ENCODE measurements around the gene BRWD1. TPM values are rescaled to one million over a fixed set of nuclear protein-coding genes. Genes with fewer than 3 reads are reported as not detected.

Gene BRWD1
- total RNA-seq, 2 donors from 2014 or later, result 27.7 to 39.9 TPM

DNA sequence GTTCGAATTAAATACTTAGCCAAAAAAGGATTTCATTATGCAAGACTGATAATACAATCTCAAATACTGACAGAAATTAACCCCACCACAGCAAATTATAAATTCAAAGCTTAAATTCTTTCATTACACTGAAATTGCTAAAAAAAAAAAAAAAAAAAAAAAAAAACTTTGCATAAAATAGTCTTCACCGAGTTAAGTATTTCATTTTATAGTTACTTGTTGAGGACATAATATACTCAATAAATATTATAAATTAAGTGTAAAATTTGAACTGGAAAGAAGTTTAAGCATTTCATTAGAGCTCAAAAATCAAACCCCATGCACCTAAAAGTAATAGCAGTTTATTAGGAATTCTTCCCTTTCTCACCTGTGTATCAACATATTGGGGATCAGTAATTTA, 128.3 kb downstream of the BRWD1 start:
- peaks cover 22% of the 10 kb centered on the region for H3K36me3 Mint-ChIP-seq (ENCODE audit: low read depth)
- no peaks in the 10 kb centered on the region for H3K9me3 Mint-ChIP-seq
- H3K4me1 Mint-ChIP-seq, result peaks cover 18% of the 10 kb centered on the region
- no peaks in the 10 kb centered on the region for H3K27me3 Mint-ChIP-seq
- H3K27ac Mint-ChIP-seq, result peak overlapping the region; percentile 89
- no peak for ATAC-seq (replicated peaks)
- H3K4me3 Mint-ChIP-seq, result peak overlapping the region; percentile 85

DNA sequence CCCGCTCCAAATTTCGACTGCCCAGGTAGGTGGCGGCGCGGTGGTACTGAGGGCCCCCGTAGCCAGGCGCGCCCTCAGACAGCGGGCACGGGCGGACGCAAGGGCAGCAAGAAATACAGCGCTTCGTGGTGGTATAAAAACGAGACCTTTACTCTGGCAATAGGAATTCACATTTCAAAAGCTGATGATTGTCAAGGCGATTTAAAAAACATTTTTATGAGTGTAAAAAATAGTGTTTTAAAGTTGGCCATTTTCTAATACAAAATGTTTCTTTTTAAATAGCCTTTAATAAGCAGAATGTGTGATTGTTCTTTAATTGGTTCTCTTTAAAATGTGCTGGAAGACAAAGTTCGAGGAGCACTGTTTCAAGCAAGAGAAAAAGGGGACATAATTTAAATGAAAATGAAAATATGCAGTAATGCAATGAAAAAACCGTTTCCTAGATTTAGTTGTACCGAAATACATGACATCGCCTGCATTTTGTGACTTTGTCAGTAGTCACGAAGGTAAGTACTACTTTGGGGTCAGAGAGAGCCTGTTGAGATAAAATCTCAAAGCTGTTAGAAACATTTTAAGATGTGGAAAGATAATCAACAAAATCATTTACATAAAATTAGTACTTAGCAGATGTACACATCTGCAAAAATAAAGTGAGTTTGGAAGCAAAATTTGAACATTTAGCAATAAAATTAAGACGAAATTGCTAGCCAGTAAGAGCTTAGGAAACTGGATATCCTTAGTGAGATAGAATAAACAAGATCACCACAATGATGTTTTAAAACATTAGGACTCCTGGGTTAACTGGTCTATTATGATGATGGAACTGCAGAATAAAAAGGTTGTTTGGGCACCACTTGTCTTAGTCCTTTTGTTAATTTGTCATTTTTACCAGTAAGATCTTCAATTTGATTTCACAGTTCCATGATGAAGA, 129.1 kb downstream of the BRWD1 start:
- Mint-ChIP-seq H3K36me3 (ENCODE audit: low read depth) (peaks cover 30% of the 10 kb centered on the region), H3K4me3 (peak overlapping the region; percentile 85), H3K9me3 (no peaks in the 10 kb centered on the region), H3K27me3 (no peaks in the 10 kb centered on the region), H3K27ac (peak overlapping the region; percentile 89), H3K4me1 (peaks cover 18% of the 10 kb centered on the region)
- ATAC-seq (replicated peaks), result no peak

DNA sequence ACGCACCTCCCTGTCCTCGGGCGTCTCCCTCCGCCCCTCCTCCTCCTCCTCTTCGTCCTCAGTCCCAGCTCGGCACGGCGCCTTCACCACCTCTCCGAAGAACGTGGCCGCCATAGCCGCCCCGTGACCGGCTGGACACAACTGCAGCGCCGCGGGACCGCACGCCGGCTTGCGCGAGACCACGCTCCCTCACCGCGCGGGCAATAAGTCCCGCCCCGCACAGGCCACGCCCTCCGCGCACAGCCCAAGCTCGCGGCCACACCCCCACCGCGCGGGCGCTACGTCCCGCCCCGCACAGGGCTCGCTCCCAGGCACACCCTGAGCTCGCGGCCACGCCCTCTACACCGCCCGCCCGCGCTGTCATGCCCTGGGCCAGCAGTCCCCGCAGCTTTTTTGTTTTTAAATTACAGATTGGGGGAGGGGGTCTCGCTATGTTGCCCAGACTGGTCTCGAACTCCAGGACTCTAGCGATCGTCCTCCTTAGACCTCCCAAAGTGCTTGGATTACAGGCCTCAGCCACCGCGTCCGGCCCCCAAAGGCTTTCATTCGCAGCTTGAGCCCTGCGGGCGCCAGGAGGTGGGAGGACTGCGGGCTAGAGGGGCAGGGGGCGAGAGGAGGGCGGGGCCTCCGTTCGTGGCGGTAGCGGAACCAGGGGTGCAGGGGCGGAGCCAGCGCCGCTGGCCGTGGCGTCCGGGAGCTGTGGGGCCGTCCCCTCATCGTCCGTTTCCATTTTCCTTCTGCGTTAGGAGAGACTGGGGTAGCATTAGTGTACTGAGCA, 130.0 kb downstream of the BRWD1 start, which contains the start of gene PSMG1:
TSS of gene PSMG1 (minus strand) at position 180 of the 778 bp plus-strand sequence. CDS start at position 114, 66 bp downstream.
- Mint-ChIP-seq H3K27me3 (no peaks in the 10 kb centered on the region), H3K4me1 (peaks cover 15% of the 10 kb centered on the region), H3K4me3 (peak within 1 kb of the TSS; percentile 85), H3K27ac (peak within 1 kb of the TSS; percentile 89), H3K9me3 (no peaks in the 10 kb centered on the region), H3K36me3 (ENCODE audit: low read depth) (peaks cover 38% of the 10 kb centered on the region)
- ATAC-seq (replicated peaks), result peak; percentile 95

DNA sequence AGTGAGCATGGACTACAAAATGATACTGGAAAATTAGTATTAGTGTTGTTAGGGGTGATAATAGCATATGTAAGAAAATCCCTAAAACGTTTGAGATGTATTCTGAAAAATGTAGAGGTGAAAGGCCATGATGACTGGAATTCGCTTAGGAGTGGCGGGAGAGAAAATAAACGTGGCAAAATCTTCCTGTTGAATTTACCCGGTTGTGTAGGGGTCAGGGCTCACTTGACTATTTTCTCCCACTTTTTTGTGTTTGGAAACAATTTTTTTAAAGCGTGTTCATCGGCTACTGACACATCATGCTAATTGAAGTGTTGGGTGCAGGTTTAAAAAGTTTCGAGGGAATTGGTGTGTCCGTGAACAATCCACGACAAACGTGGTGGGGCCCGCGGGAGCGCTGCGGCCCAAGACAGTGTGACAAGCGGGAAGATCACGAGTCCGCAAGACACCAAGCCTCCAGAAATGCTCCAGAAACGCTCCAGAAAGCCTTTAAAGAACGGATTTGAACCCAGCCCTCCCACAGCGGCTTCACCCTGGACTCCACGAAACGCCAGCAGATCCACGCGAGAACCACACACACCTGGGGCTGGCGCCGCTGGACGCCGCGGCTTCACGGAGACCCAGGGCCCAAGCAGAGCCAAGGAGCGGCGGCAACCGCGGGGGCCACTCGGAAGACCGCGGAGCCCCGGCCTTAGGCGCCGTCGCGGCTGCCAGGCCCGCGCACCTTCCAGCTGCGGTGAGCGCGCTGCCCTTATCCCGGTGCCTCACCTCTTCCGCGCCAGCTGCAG, 130.8 kb downstream of the BRWD1 start:
- H3K4me1 Mint-ChIP-seq, result peaks cover 12% of the 10 kb centered on the region
- peak overlapping the region; percentile 85 for H3K4me3 Mint-ChIP-seq
- no peaks in the 10 kb centered on the region for H3K9me3 Mint-ChIP-seq
- no peaks in the 10 kb centered on the region for H3K27me3 Mint-ChIP-seq
- peaks cover 45% of the 10 kb centered on the region for H3K36me3 Mint-ChIP-seq (ENCODE audit: low read depth)
- peak; percentile 60 for ATAC-seq (replicated peaks)
- peak overlapping the region; percentile 89 for H3K27ac Mint-ChIP-seq

DNA sequence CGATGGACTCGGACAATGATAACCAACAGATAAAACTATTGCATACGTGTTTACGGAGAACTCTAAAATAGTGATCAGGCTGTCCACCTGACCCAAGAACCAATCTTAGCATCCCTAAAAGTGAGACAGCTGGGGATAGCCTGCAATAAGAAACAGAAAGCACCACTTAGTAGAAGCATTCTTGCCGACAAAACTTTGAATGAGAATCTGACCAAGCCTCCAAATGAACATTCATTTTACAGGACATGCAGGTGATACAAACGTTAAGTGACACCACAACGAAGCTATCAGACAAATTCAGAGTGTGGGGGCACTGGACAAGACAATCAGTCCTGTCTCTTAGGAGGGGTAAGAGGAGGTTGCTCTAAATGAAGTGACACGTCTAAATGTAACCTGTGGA, 131.4 kb downstream of the BRWD1 start:
- Mint-ChIP-seq H3K9me3 (no peaks in the 10 kb centered on the region), H3K4me1 (peaks cover 9% of the 10 kb centered on the region), H3K4me3 (peak overlapping the region; percentile 85), H3K27ac (peak overlapping the region; percentile 89), H3K27me3 (no peaks in the 10 kb centered on the region), H3K36me3 (ENCODE audit: low read depth) (peaks cover 45% of the 10 kb centered on the region)
- ATAC-seq (replicated peaks), result no peak

DNA sequence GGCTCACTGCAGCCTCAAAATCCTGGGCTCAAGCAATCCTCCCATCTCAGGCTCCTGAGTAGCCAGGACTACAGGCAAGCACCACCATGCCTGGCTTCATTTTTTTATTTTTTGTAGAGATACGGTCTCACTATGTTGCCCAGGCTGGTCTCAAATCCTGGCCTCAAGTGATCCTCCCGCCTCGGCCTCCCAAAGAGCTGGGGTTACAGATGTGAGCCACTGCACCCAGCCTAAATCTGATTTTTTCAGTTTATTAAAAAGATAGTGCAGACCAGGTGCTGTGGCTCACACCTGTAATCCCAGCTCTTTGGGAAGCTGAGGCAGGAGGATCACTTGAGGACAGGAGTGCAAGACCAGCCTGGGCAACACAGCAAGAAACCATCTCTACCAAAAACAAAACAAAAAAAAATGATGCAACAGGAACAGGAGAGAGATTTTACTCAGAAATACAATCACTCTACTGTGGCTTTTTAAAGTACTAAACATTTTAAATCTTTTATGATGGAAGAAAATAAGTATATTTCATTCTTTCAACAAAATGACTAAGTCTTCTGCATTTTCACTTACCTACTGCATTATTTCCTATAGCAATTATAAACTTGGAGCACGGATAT, 132.1 kb downstream of the BRWD1 start:
- Mint-ChIP-seq H3K4me3 (peak overlapping the region; percentile 85), H3K36me3 (ENCODE audit: low read depth) (peaks cover 51% of the 10 kb centered on the region), H3K27me3 (no peaks in the 10 kb centered on the region), H3K9me3 (no peaks in the 10 kb centered on the region), H3K27ac (peak overlapping the region; percentile 89), H3K4me1 (peaks cover 5% of the 10 kb centered on the region)
- no peak for ATAC-seq (replicated peaks)

DNA sequence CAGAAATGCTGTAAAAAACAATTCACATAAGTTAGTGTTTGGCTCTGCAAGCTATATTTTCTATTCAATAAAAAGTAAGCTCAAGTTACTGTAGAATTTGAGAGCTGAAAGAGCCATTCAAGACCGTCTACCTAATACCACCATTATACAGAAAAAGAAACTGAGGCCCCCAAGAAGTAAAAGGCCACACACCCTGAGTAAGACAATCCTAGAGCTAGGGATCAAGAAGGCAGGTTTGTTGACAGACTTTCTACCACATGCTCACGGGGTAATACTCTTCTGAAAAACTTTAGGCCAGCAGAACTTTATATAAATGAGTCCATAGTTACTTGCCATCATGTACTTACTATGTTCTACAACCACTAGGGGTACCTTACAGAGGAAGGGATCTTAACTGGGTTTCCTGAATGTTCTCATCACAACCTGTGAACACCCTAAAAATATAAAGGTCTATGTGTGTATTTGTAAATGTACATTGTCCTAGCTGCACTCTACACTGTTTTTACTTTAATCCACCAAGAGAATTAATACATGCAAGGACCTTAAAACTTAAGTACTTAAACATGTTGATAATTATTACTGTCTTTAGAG, 132.9 kb downstream of the BRWD1 start:
- ATAC-seq (replicated peaks), result no peak
- H3K27me3 Mint-ChIP-seq, result no peaks in the 10 kb centered on the region
- H3K27ac Mint-ChIP-seq, result peak overlapping the region; percentile 1
- peak overlapping the region; percentile 4 for H3K4me3 Mint-ChIP-seq
- peaks cover 59% of the 10 kb centered on the region for H3K36me3 Mint-ChIP-seq (ENCODE audit: low read depth)
- no peaks in the 10 kb centered on the region for H3K9me3 Mint-ChIP-seq
- H3K4me1 Mint-ChIP-seq, result peaks cover 11% of the 10 kb centered on the region

DNA sequence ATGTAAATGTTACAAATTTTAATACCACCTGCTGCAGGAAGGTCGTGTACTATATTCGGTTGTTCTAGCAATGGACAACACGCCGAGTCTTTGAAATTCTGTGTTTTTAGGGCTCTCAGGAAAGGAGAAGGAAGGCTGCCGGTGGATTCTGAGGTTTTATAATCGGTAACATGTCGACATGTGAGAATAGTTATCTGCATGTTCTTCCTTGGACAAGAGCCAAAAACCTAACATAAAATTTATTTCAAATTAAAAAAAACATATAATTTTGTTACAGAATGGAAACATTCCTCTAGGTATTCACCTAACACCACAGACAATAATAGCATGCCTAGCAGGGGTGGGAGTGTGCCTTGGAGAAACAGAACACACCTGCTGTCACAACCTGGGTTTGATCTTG, 135.0 kb downstream of the BRWD1 start:
- peaks cover 75% of the 10 kb centered on the region for H3K36me3 Mint-ChIP-seq (ENCODE audit: low read depth)
- no peak for ATAC-seq (replicated peaks)
- H3K4me1 Mint-ChIP-seq, result peaks cover 11% of the 10 kb centered on the region
- no peaks in the 10 kb centered on the region for H3K9me3 Mint-ChIP-seq
- no peak overlapping the region for H3K4me3 Mint-ChIP-seq
- no peak overlapping the region for H3K27ac Mint-ChIP-seq
- H3K27me3 Mint-ChIP-seq, result no peaks in the 10 kb centered on the region

DNA sequence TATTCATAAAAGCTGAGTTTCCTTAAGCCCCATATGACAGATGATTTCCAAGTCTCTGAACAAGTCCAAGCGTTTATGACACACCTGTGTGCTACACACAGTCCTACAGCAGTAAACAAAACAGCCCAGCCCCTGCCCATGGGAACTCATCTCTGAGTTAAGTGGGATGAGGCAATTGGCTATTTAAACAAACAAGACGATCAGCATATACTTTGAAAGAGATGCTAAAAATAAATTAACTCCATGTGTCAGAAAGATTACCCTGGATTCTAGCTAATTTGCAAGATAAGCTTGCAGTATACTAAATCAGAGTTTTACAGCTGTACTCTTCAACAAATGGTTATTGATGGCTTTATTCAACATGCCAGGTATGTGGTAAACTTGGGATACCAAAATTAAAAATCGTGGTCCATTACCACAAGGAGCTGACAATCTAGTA, 137.1 kb downstream of the BRWD1 start:
- no peak overlapping the region for H3K4me3 Mint-ChIP-seq
- H3K36me3 Mint-ChIP-seq (ENCODE audit: low read depth), result peaks cover 84% of the 10 kb centered on the region
- H3K27ac Mint-ChIP-seq, result peak overlapping the region; percentile 28
- H3K27me3 Mint-ChIP-seq, result no peaks in the 10 kb centered on the region
- no peak for ATAC-seq (replicated peaks)
- H3K4me1 Mint-ChIP-seq, result peaks cover 11% of the 10 kb centered on the region
- no peaks in the 10 kb centered on the region for H3K9me3 Mint-ChIP-seq

DNA sequence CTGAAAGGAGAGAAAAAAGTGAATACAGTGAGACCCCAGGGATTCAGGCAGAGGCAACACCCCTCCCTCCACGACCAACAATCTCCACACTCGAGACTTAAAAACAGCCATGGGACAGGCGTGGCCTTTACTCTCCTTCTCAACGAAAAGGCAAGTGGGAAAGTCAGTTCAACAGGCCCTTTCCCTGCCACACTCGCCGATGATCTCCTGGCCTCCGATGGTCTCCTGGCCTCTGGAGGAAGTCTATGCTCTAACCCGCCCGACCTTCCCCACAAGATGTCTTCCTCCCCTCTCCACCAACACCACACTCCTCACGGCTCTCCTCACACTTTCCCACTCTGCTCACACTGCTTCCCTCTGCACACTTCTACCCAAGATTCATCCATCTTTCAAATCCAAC, 137.8 kb downstream of the BRWD1 start:
- Mint-ChIP-seq H3K4me1 (peaks cover 11% of the 10 kb centered on the region), H3K27ac (peak overlapping the region; percentile 28), H3K4me3 (no peak overlapping the region), H3K27me3 (no peaks in the 10 kb centered on the region), H3K9me3 (no peaks in the 10 kb centered on the region), H3K36me3 (ENCODE audit: low read depth) (peaks cover 86% of the 10 kb centered on the region)
- ATAC-seq (replicated peaks), result no peak

DNA sequence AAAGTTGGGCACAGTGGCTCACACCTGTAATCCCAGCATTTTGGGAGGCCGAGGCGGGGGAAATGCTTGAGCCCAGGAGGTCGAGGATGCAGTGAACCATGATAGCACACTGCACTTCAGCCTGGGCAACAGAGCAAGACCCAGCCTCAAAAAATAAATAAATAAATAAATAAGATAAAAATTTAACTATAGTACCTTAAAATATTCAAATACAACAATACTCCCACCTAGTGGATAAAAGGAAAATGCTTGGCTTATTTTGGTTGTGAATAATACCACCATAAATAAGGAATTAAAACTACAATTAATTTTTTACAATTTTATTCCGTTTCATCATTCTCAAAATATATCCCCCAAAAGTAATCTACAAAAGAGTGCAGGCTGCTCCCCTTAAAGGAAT, 138.3 kb downstream of the BRWD1 start:
- Mint-ChIP-seq H3K36me3 (ENCODE audit: low read depth) (peaks cover 86% of the 10 kb centered on the region), H3K27me3 (no peaks in the 10 kb centered on the region), H3K27ac (no peak overlapping the region), H3K4me1 (peaks cover 6% of the 10 kb centered on the region), H3K4me3 (no peak overlapping the region), H3K9me3 (no peaks in the 10 kb centered on the region)
- no peak for ATAC-seq (replicated peaks)

DNA sequence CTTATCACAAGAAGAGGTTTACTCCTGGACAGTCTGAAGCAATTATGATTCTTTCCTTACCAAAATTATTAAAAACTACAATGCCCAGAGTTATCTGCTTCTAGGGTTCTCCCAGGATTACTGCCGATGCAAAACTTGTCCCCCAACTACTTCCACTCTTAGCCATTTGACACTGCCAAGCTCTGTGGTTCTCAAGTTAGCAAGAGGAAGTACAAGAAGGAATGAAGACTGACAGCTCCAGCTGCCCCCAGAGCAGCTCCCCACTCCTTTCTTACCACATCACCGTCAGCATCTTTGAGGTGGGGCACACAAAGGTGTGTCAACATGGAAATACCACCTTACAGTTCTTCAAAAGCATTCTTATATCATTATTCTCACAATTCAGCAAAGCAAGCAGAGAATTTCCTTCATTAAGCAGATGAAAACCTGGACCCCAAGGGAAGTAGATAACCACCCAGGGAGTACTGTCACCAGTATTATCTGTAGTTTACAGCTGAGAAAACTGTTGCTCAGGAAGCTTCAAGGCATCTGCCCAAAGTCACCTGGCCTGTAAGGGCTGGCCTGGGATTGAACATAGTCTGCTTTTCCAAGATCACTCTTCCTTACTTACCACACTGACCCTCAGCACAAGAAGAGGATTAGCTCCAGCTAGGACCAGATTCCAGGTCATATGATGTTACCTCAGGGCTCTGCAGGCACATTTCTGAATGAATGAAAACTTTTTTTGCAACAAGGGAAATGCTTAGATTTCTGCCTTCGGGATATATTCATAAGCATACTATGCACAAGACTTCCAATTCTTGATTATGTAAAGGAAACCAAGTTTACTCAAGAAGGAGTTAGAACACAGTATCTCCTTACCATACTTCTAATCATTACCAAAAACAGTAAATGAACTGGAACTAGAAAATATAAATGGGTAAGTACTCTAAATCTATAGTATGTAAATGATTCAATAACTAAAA, 139.4 kb downstream of the BRWD1 start:
- Mint-ChIP-seq H3K9me3 (no peaks in the 10 kb centered on the region), H3K27me3 (no peaks in the 10 kb centered on the region), H3K4me1 (peaks cover 6% of the 10 kb centered on the region), H3K36me3 (ENCODE audit: low read depth) (peaks cover 78% of the 10 kb centered on the region), H3K27ac (no peak overlapping the region), H3K4me3 (no peak overlapping the region)
- no peak for ATAC-seq (replicated peaks)

DNA sequence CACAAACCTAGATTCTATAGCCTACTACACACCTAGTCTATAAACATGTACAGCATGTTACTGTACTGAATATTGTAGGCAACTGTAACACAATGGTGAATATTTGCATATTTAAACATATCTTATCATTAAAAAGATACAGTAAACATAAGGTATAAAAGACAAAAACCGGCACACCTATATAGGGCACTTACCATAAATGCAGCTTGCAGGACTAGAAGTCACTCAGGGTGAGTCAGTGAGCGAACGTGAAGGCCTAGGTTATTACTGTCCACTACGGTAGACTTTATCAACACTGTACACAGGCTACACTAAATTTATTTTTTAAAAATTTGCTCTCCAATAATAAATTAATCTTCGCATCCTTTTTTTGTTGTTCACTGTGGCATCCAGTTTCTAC, 143.5 kb downstream of the BRWD1 start:
- peaks cover 10% of the 10 kb centered on the region for H3K9me3 Mint-ChIP-seq
- ATAC-seq (replicated peaks), result no peak
- H3K27me3 Mint-ChIP-seq, result peaks cover 3% of the 10 kb centered on the region
- H3K27ac Mint-ChIP-seq, result no peak overlapping the region
- no peak overlapping the region for H3K4me3 Mint-ChIP-seq
- H3K36me3 Mint-ChIP-seq (ENCODE audit: low read depth), result peaks cover 46% of the 10 kb centered on the region
- no peaks in the 10 kb centered on the region for H3K4me1 Mint-ChIP-seq
